ENCODE measurements around the gene HOXC9.

HOXC9 gene

GRCh38 chr12:54047964-54048303, 48.0 kb downstream of the HOXC9 start:
- peaks cover 83% of the 10 kb centered on the region for H3K27me3 ChIP-seq (ENCODE audit: insufficient read depth, poor library complexity, severe bottlenecking)
- no peak overlapping the region for H3K4me3 ChIP-seq (replicated peaks; ENCODE audit: insufficient read depth, low read length)

GRCh38 chr12:54048406-54049093, 48.6 kb downstream of the HOXC9 start:
- TF ChIP-seq POLR2AphosphoS5 (IDR thresholded peaks at IDR 0.05; ENCODE audit: low read depth) (no peak), GABPA (IDR thresholded peaks at IDR 0.05; ENCODE audit: low read depth) (no peak), SPI1 (IDR thresholded peaks at IDR 0.05; ENCODE audit: borderline replicate concordance, low read depth) (no peak)
- TF ChIP-seq, protein P1, sequence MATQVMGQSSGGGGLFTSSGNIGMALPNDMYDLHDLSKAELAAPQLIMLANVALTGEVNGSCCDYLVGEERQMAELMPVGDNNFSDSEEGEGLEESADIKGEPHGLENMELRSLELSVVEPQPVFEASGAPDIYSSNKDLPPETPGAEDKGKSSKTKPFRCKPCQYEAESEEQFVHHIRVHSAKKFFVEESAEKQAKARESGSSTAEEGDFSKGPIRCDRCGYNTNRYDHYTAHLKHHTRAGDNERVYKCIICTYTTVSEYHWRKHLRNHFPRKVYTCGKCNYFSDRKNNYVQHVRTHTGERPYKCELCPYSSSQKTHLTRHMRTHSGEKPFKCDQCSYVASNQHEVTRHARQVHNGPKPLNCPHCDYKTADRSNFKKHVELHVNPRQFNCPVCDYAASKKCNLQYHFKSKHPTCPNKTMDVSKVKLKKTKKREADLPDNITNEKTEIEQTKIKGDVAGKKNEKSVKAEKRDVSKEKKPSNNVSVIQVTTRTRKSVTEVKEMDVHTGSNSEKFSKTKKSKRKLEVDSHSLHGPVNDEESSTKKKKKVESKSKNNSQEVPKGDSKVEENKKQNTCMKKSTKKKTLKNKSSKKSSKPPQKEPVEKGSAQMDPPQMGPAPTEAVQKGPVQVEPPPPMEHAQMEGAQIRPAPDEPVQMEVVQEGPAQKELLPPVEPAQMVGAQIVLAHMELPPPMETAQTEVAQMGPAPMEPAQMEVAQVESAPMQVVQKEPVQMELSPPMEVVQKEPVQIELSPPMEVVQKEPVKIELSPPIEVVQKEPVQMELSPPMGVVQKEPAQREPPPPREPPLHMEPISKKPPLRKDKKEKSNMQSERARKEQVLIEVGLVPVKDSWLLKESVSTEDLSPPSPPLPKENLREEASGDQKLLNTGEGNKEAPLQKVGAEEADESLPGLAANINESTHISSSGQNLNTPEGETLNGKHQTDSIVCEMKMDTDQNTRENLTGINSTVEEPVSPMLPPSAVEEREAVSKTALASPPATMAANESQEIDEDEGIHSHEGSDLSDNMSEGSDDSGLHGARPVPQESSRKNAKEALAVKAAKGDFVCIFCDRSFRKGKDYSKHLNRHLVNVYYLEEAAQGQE (IDR thresholded peaks at IDR 0.05; ENCODE audit: insufficient replicate concordance, low read depth), result no peak
- TF ChIP-seq, protein P2, sequence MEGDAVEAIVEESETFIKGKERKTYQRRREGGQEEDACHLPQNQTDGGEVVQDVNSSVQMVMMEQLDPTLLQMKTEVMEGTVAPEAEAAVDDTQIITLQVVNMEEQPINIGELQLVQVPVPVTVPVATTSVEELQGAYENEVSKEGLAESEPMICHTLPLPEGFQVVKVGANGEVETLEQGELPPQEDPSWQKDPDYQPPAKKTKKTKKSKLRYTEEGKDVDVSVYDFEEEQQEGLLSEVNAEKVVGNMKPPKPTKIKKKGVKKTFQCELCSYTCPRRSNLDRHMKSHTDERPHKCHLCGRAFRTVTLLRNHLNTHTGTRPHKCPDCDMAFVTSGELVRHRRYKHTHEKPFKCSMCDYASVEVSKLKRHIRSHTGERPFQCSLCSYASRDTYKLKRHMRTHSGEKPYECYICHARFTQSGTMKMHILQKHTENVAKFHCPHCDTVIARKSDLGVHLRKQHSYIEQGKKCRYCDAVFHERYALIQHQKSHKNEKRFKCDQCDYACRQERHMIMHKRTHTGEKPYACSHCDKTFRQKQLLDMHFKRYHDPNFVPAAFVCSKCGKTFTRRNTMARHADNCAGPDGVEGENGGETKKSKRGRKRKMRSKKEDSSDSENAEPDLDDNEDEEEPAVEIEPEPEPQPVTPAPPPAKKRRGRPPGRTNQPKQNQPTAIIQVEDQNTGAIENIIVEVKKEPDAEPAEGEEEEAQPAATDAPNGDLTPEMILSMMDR (IDR thresholded peaks at IDR 0.05; ENCODE audit: insufficient read depth, low read length), result no peak
- Histone ChIP-seq H3K27ac (replicated peaks) (no peak overlapping the region), H3K27me3 (ENCODE audit: insufficient read depth, poor library complexity, severe bottlenecking) (peaks cover 87% of the 10 kb centered on the region), H3K4me3 (replicated peaks; ENCODE audit: insufficient read depth, low read length) (no peak overlapping the region)
- DNase-seq (ENCODE audit: low read depth in 1 of 2, low spot score in 1 of 2), result no peak

More at GRCh38 chr12:54047964-54048303, 48.0 kb downstream of the HOXC9 start:
- DNase-seq (ENCODE audit: low read depth in 1 of 2, low spot score in 1 of 2), result no peak
- TF ChIP-seq GABPA (IDR thresholded peaks at IDR 0.05; ENCODE audit: low read depth), result no peak
- TF ChIP-seq, protein P2 (IDR thresholded peaks at IDR 0.05; ENCODE audit: insufficient read depth, low read length), result no peak
- TF ChIP-seq, protein P1 (IDR thresholded peaks at IDR 0.05; ENCODE audit: insufficient replicate concordance, low read depth), result no peak
- TF ChIP-seq SPI1 (IDR thresholded peaks at IDR 0.05; ENCODE audit: borderline replicate concordance, low read depth), result no peak
- TF ChIP-seq POLR2AphosphoS5 (IDR thresholded peaks at IDR 0.05; ENCODE audit: low read depth), result no peak
- H3K27ac ChIP-seq (replicated peaks), result no peak overlapping the region

- TF ChIP-seq, protein P2 (IDR thresholded peaks at IDR 0.05; ENCODE audit: insufficient read depth, low read length), result no peak
- TF ChIP-seq POLR2AphosphoS5 (IDR thresholded peaks at IDR 0.05; ENCODE audit: low read depth) (no peak), SPI1 (IDR thresholded peaks at IDR 0.05; ENCODE audit: borderline replicate concordance, low read depth) (no peak), GABPA (IDR thresholded peaks at IDR 0.05; ENCODE audit: low read depth) (no peak)
- TF ChIP-seq, protein P1 (IDR thresholded peaks at IDR 0.05; ENCODE audit: insufficient replicate concordance, low read depth), result no peak
- Histone ChIP-seq H3K27ac (replicated peaks) (no peak overlapping the region), H3K4me3 (replicated peaks; ENCODE audit: insufficient read depth, low read length) (no peak overlapping the region), H3K27me3 (ENCODE audit: insufficient read depth, poor library complexity, severe bottlenecking) (peaks cover 88% of the 10 kb centered on the region)
- DNase-seq (ENCODE audit: low read depth in 1 of 2, low spot score in 1 of 2), result no peak
Observed at GRCh38 chr12:54049108-54049507, 49.1 kb downstream of the HOXC9 start.
